H1 (cell line): ENCODE results near the gene MACROD2. TPM values are rescaled to one million over a fixed set of nuclear protein-coding genes. Genes with fewer than 3 reads are reported as not detected.

Experiments
- CTCF ChIA-PET: fragments of 300-600 bp; sonication (Branson Sonifier 250); formaldehyde crosslinking; loops from one replicate; lab custom pipeline; 2021; ENCODE audit not compliant: partially characterized antibody; lab: Charles Lee
- POLR2A ChIA-PET: fragments of 300-600 bp; sonication (Branson Sonifier 250); formaldehyde crosslinking; loops from one replicate; lab custom pipeline; 2021; ENCODE audit warnings: inconsistent platforms; ENCODE audit not compliant: partially characterized antibody; lab: Charles Lee
- DNase-seq, 2 experiments: peaks; one replicate each; pipeline versions ENCODE4 v3.0.0 to v3.0.0-alpha.2; 2010 to 2022; ENCODE audit warnings: low spot score in 2 of 2, low read depth in 1 of 2, mixed read lengths in 1 of 2
- FAIRE-seq: peaks from 2 replicates; lab custom pipeline; 2011; peaks lifted over from hg19 to GRCh38; lab: Jason Lieb, UNC
- H2AFZ ChIP-seq: 2 replicates; pipeline ENCODE4 v1.8.1; 2012; ENCODE audit warnings: low read length, inconsistent platforms
- H2AK5ac ChIP-seq: 2 replicates; pipeline ENCODE4 v1.6.1; 2013; ENCODE audit warnings: low read depth, low read length
- H2BK120ac ChIP-seq: replicated peaks from 2 replicates; pipeline ENCODE3; 2013; ENCODE audit warnings: low read depth, low read length, inconsistent platforms
- H2BK12ac ChIP-seq: 2 replicates; pipeline ENCODE4 v1.6.1; 2013; ENCODE audit warnings: low read depth, low read length
- H2BK15ac ChIP-seq: 2 replicates; pipeline ENCODE4 v1.6.1; 2013; ENCODE audit warnings: low read length
- H2BK20ac ChIP-seq: 2 replicates; pipeline ENCODE4 v1.6.1; 2013; ENCODE audit warnings: low read length
- H2BK5ac ChIP-seq: 2 replicates; pipeline ENCODE4 v1.6.1; 2013; ENCODE audit warnings: low read depth, low read length
- H3K14ac ChIP-seq: 2 replicates; pipeline ENCODE4 v1.6.1; 2013; ENCODE audit warnings: inconsistent platforms; ENCODE audit not compliant: insufficient read length
- H3K18ac ChIP-seq: 2 replicates; pipeline ENCODE4 v1.6.1; 2013; ENCODE audit warnings: low read length; ENCODE audit errors: extremely low read depth
- H3K23ac ChIP-seq: 2 replicates; pipeline ENCODE4 v1.6.1; 2013; ENCODE audit warnings: inconsistent platforms; ENCODE audit not compliant: insufficient read length
- H3K23me2 ChIP-seq: 2 replicates; pipeline ENCODE4 v1.6.1; 2013; ENCODE audit warnings: low read depth, low read length
- H3K27ac ChIP-seq: 2 replicates; pipeline ENCODE4 v1.6.1; 2011; ENCODE audit warnings: low read depth, low read length, inconsistent platforms
- H3K27me3 ChIP-seq, 4 experiments: replicated peaks in 1 of 4; 1 replicate in 1 of 4; 2 replicates in 3 of 4; pipeline versions ENCODE4 v1.6.1 to v1.8.1; 2011 to 2013; ENCODE audit warnings: low read length in 3 of 4, mild to moderate bottlenecking in 3 of 4, inconsistent platforms in 2 of 4, mixed read lengths in 2 of 4, moderate library complexity in 1 of 4; ENCODE audit not compliant: control insufficient read depth in 3 of 4, insufficient read depth in 3 of 4; ENCODE audit errors: extremely low read depth in 1 of 4
- H3K36me3 ChIP-seq, 4 experiments: 2 replicates each; pipeline versions ENCODE4 v1.6.1 to v1.8.1; 2011 to 2013; ENCODE audit warnings: mild to moderate bottlenecking in 4 of 4, low read length in 3 of 4, moderate library complexity in 2 of 4, control low read depth in 1 of 4, inconsistent platforms in 1 of 4; ENCODE audit not compliant: insufficient read depth in 4 of 4, control insufficient read depth in 2 of 4
- H3K4ac ChIP-seq: replicated peaks from 2 replicates; pipeline ENCODE3; 2013; ENCODE audit warnings: low read length, low read depth, mixed read lengths, inconsistent platforms; ENCODE audit not compliant: insufficient read length
- H3K4me1 ChIP-seq, 4 experiments: replicated peaks in 1 of 4; 1 replicate in 1 of 4; 2 replicates in 3 of 4; pipeline versions ENCODE4 v1.6.1 to v1.8.1; 2011 to 2013; ENCODE audit warnings: low read length in 3 of 4, inconsistent platforms in 2 of 4, mixed read lengths in 1 of 4; ENCODE audit not compliant: insufficient read depth in 4 of 4, control insufficient read depth in 3 of 4
- H3K4me2 ChIP-seq, 2 experiments: 2 replicates each; pipeline versions ENCODE4 v1.6.1 to v1.8.1; 2011 to 2013; ENCODE audit warnings: low read depth in 2 of 2, low read length in 2 of 2, control low read depth in 1 of 2, inconsistent platforms in 1 of 2, mild to moderate bottlenecking in 1 of 2; ENCODE audit not compliant: insufficient read depth in 1 of 2
- H3K4me3 ChIP-seq, 4 experiments: fragments of 200-600, 300-600 bp in 1 of 4; sonication (generic), shearing (Covaris generic), sonication (Bioruptor Twin) in 1 of 4; 2 replicates each; pipeline versions ENCODE4 v1.5.1 to v1.8.1; 2011 to 2016; ENCODE audit warnings: low read length in 4 of 4, low read depth in 3 of 4, control low read depth in 2 of 4, inconsistent platforms in 2 of 4, mild to moderate bottlenecking in 2 of 4, mixed read lengths in 1 of 4, moderate library complexity in 1 of 4; ENCODE audit not compliant: insufficient read depth in 2 of 4; ENCODE audit errors: extremely low read depth in 1 of 4
- H3K56ac ChIP-seq: replicated peaks from 2 replicates; pipeline ENCODE3; 2013; ENCODE audit warnings: low read depth, mild to moderate bottlenecking, mixed read lengths, low read length, inconsistent platforms; ENCODE audit not compliant: insufficient read length
- H3K79me1 ChIP-seq: 2 replicates; pipeline ENCODE4 v1.6.1; 2013; ENCODE audit warnings: low read depth, low read length, control low read depth
- H3K79me2 ChIP-seq, 2 experiments: 2 replicates each; pipeline versions ENCODE4 v1.6.1 to v1.8.1; 2012 to 2013; ENCODE audit warnings: low read length in 2 of 2, mild to moderate bottlenecking in 2 of 2, inconsistent platforms in 1 of 2; ENCODE audit not compliant: insufficient read depth in 2 of 2, control insufficient read depth in 1 of 2
- H3K9ac ChIP-seq, 4 experiments: replicated peaks in 1 of 4; 1 replicate in 1 of 4; 2 replicates in 3 of 4; pipeline versions ENCODE4 v1.6.1 to v1.8.1; 2011 to 2013; ENCODE audit warnings: low read depth in 3 of 4, low read length in 3 of 4, control low read depth in 2 of 4, mild to moderate bottlenecking in 2 of 4, moderate library complexity in 2 of 4, inconsistent platforms in 1 of 4; ENCODE audit errors: extremely low read depth in 1 of 4
- H3K9me3 ChIP-seq, 2 experiments: 2 replicates each; pipeline versions ENCODE4 v1.6.1 to v1.8.1; 2012 to 2013; ENCODE audit warnings: mild to moderate bottlenecking in 2 of 2, moderate library complexity in 2 of 2, control low read depth in 1 of 2, inconsistent platforms in 1 of 2, low read depth in 1 of 2, low read length in 1 of 2, mixed read lengths in 1 of 2; ENCODE audit not compliant: insufficient read depth in 2 of 2
- H4K20me1 ChIP-seq, 2 experiments: replicated peaks in 1 of 2; 2 replicates each; pipeline versions ENCODE3 to v1.8.1; 2011 to 2013; ENCODE audit warnings: inconsistent platforms in 2 of 2, low read length in 2 of 2, mild to moderate bottlenecking in 1 of 2; ENCODE audit not compliant: insufficient read depth in 2 of 2, control insufficient read depth in 1 of 2
- H4K5ac ChIP-seq: 2 replicates; pipeline ENCODE4 v1.6.1; 2013; ENCODE audit warnings: low read length, low read depth, mixed read lengths, inconsistent platforms; ENCODE audit not compliant: insufficient read length
- H4K8ac ChIP-seq: 2 replicates; pipeline ENCODE4 v1.8.0; 2013; ENCODE audit warnings: mild to moderate bottlenecking, moderate library complexity, low read length, inconsistent platforms; ENCODE audit not compliant: insufficient read depth; ENCODE audit errors: extremely low read depth
- H4K91ac ChIP-seq: replicated peaks from 2 replicates; pipeline ENCODE3; 2013; ENCODE audit warnings: low read length, mixed read lengths, inconsistent platforms; ENCODE audit not compliant: insufficient read length
- CBX8 ChIP-seq: fragments of 300-800, 300-1000 bp; sonication (generic); IDR thresholded peaks from 2 replicates; pipeline ENCODE4 v1.7.1; 2016; ENCODE audit warnings: low read depth, low read length, borderline replicate concordance
- EGR1 ChIP-seq: IDR thresholded peaks from 2 replicates; pipeline ENCODE4 v1.6.1; 2011; ENCODE audit warnings: low read depth, low read length, borderline replicate concordance
- JUND ChIP-seq: IDR thresholded peaks from 2 replicates; pipeline ENCODE4 v1.6.1; 2011; ENCODE audit warnings: mild to moderate bottlenecking, improper control_type of control experiment, low read length
- KDM1A ChIP-seq: fragments of 200-600, 300-600 bp; sonication (generic); IDR thresholded peaks from 2 replicates; pipeline ENCODE4 v1.7.1; 2016; ENCODE audit warnings: mild to moderate bottlenecking, low read length, borderline replicate concordance
- KDM4A ChIP-seq: IDR thresholded peaks from one replicate; pipeline ENCODE4 v1.7.1; 2012; ENCODE audit warnings: low read depth, mild to moderate bottlenecking, moderate library complexity, low read length, inconsistent platforms; ENCODE audit not compliant: severe bottlenecking
- MAX ChIP-seq: IDR thresholded peaks from 2 replicates; pipeline ENCODE4 v1.6.1; 2012; ENCODE audit warnings: inconsistent platforms
- POU5F1 ChIP-seq: IDR thresholded peaks from 2 replicates; pipeline ENCODE4 v1.6.1; 2011; ENCODE audit warnings: low read depth, mild to moderate bottlenecking, low read length, moderate library complexity
- RAD21 ChIP-seq, 2 experiments: IDR thresholded peaks in 1 of 2; conservative IDR thresholded peaks in 1 of 2; 2 replicates each; pipeline ENCODE4 v1.6.1; 2011; ENCODE audit warnings: low read depth in 2 of 2, low read length in 2 of 2, improper control_type of control experiment in 1 of 2, inconsistent platforms in 1 of 2, mild to moderate bottlenecking in 1 of 2, moderate library complexity in 1 of 2
- RNF2 ChIP-seq: fragments of 200-900, 300-1000 bp; sonication (generic); IDR thresholded peaks from 2 replicates; pipeline ENCODE4 v1.7.1; 2016; ENCODE audit warnings: borderline replicate concordance, low read depth, mild to moderate bottlenecking, antibody characterized with exemption, low read length; ENCODE audit not compliant: poor library complexity, severe bottlenecking; ENCODE audit errors: missing control alignments
- SAP30 ChIP-seq: fragments of 300-600 bp; sonication (generic); IDR thresholded peaks from 2 replicates; pipeline ENCODE4 v1.7.1; 2012; ENCODE audit warnings: low read length, moderate library complexity, mild to moderate bottlenecking, inconsistent platforms; ENCODE audit not compliant: insufficient read depth, insufficient replicate concordance
- SP1 ChIP-seq: IDR thresholded peaks from 2 replicates; pipeline ENCODE4 v1.6.1; 2011; ENCODE audit warnings: low read depth, low read length
- SP2 ChIP-seq: IDR thresholded peaks from 2 replicates; pipeline ENCODE4 v1.6.1; 2012; ENCODE audit warnings: mild to moderate bottlenecking, low read length, inconsistent platforms
- TAF1 ChIP-seq: IDR thresholded peaks from 2 replicates; pipeline ENCODE4 v1.6.1; 2011; ENCODE audit warnings: mild to moderate bottlenecking, low read depth, low read length
- TEAD4 ChIP-seq: IDR thresholded peaks from 2 replicates; pipeline ENCODE4 v1.6.1; 2012; ENCODE audit warnings: low read depth, low read length, inconsistent platforms, mixed read lengths
- WGBS, 2 experiments: shearing (Covaris generic) in 1 of 2; methylation state at CpG; one replicate each; pipeline versions ENCODE4 v1.1.6 to v1.1.7; 2013 to 2015; ENCODE audit warnings: low lambda C conversion rate in 2 of 2, mixed read lengths in 2 of 2, inconsistent platforms in 1 of 2, low coverage in 1 of 2, missing lambda C conversion rate in 1 of 2; ENCODE audit not compliant: insufficient replicate concordance in 2 of 2, insufficient coverage in 1 of 2, insufficient read length in 1 of 2; ENCODE audit errors: extremely low coverage in 1 of 2, missing lambda C conversion rate in 1 of 2; 5-methylcytosine and 5-hydroxymethylcytosine counted together
- polyA plus RNA-seq, 7 experiments: library from polyadenylated mRNA; depleted of rRNA in 3 of 7; stranded (reverse) in 5 of 7; unstranded in 2 of 7; fragments of >200 nt in 5 of 7; fragments of 200-250 nt in 2 of 7; gene quantifications; 1 replicate in 5 of 7; 2 replicates in 1 of 7; 4 replicates in 1 of 7; pipeline versions ENCODE4 v1.2.1 to v1.2.3, GENCODE V29; 2011 to 2013; ENCODE audit warnings: missing spikeins in 2 of 7, mixed read lengths in 2 of 7
- total RNA-seq: library from RNA; stranded (reverse); fragmentation: NEBNext Ultra II Directional; extraction: Animal tissue kit (Norgen Biotek cat#: 25700); gene quantifications from 2 replicates; pipeline ENCODE4 v1.2.1, GENCODE V29; 2021

MACROD2 gene
- total and polyA plus RNA-seq, 2 of the 8 experiments (the other 6 are each of a cell fraction or from before 2014, with no cell fraction given): 0.70 to 3.9 TPM

DNA sequence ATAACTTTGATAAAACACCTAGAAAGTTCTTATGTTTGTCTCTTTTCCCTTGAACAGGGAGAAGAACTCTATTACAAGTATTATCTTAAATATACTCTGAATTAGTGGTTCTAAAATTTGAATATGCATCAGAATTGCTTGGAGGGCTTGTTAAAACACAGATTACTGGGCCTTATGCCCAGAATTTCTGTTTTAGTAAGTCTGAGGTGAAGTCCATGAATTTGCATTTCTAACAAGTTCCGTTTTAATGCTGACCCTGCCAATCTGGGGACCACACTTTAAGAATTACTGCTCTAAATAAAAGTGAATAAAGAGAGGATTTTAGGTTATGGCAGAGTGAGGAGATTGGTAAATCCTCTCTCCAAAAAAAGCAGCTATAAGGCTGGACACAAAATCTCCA is 510.2 kb downstream of the MACROD2 start:
- no peak overlapping the region for H2BK5ac ChIP-seq
- no peak overlapping the region for H3K56ac ChIP-seq
- no peak overlapping the region for H4K91ac ChIP-seq
- no peak overlapping the region for H3K4me2 ChIP-seq
- H3K27me3 ChIP-seq: no peaks in the 10 kb centered on the region; a peak in 1 of 7 replicates
- no peaks in the 10 kb centered on the region; the same call in 1 of the 2 replicates for H3K23me2 ChIP-seq
- H3K79me2 ChIP-seq: no peaks in the 10 kb centered on the region
- no peak overlapping the region for H3K4ac ChIP-seq
- H3K9me3 ChIP-seq: no peaks in the 10 kb centered on the region
- H2AK5ac ChIP-seq: no peak overlapping the region
- ChIA-PET POLR2A (no interaction called here), CTCF (no interaction called here)
- no peaks in the 10 kb centered on the region for H3K79me1 ChIP-seq
- no peak overlapping the region for H2BK120ac ChIP-seq
- no peak overlapping the region for H2BK20ac ChIP-seq
- H3K23ac ChIP-seq: no peak overlapping the region
- H4K5ac ChIP-seq: no peak overlapping the region
- H4K8ac ChIP-seq: no peak overlapping the region
- no peaks in the 10 kb centered on the region for H3K4me1 ChIP-seq
- H3K9ac ChIP-seq: no peak overlapping the region
- no peak overlapping the region for H2AFZ ChIP-seq
- no peaks in the 10 kb centered on the region for H4K20me1 ChIP-seq
- WGBS, 2 experiments: 92% methylated on average over 1 of the region's 1 CpG; no CpG with 5 or more reads in 1 of the 2 experiments
- H3K36me3 ChIP-seq: no peaks in the 10 kb centered on the region
- H2BK15ac ChIP-seq: no peak overlapping the region
- H3K14ac ChIP-seq: no peak overlapping the region
- H3K27ac ChIP-seq: no peak overlapping the region
- no peak overlapping the region for H2BK12ac ChIP-seq
- DNase-seq: no peak
- no peak overlapping the region for H3K18ac ChIP-seq
- FAIRE-seq: no peak
- no peak overlapping the region for H3K4me3 ChIP-seq
- TF ChIP-seq TEAD4: no peak
- TF ChIP-seq RNF2: no peak
- TF ChIP-seq SP1: no peak
- no peak for TF ChIP-seq KDM4A
- no peak for TF ChIP-seq KDM1A
- TF ChIP-seq JUND: no peak
- TF ChIP-seq CBX8: no peak
- no peak for TF ChIP-seq SAP30
- TF ChIP-seq RAD21 (IDR thresholded peaks at IDR 0.05 in 1 of 2, conservative IDR thresholded peaks at IDR 0.05 in 1 of 2; ENCODE audit: low read depth in 2 of 2, low read length in 2 of 2): no peak
- TF ChIP-seq SP2: no peak
- no peak for TF ChIP-seq TAF1
- TF ChIP-seq MAX: no peak
- TF ChIP-seq POU5F1: no peak
- no peak for TF ChIP-seq EGR1
